Tibial nerve (tissue), 4 donors: ENCODE results near the gene LMCD1. TPM values are rescaled to one million over a fixed set of nuclear protein-coding genes. Genes with fewer than 3 reads are reported as not detected.

Experiments
- DNase-seq, 2 donors: peaks; one replicate each; pipeline ENCODE4 v3.0.0-alpha.2; 2019; ENCODE audit warnings: low spot score in 2 of 2
- H3K27ac ChIP-seq, 4 donors: fragments of 200-600 bp; sonication (generic) in 3 of 4; one replicate each; pipeline ENCODE4 v1.5.1; 2017 to 2019; ENCODE audit warnings: mild to moderate bottlenecking in 1 of 4
- H3K27me3 ChIP-seq, 2 donors: fragments of 200-600 bp; sonication (generic) in 1 of 2; one replicate each; pipeline versions ENCODE4 v1.5.1 to v1.6.0; 2017 to 2019
- H3K36me3 ChIP-seq, 3 donors: fragments of 200-600 bp; sonication (generic); one replicate each; pipeline ENCODE4 v1.5.1; 2018 to 2019
- H3K4me1 ChIP-seq, 4 donors: fragments of 200-600 bp; sonication (generic) in 3 of 4; one replicate each; pipeline ENCODE4 v1.5.1; 2017 to 2019
- H3K4me3 ChIP-seq, 4 donors: fragments of 200-600 bp; sonication (generic) in 3 of 4; one replicate each; pipeline ENCODE4 v1.5.1; 2017 to 2019; ENCODE audit warnings: mild to moderate bottlenecking in 1 of 4, moderate library complexity in 1 of 4
- H3K9me3 ChIP-seq, 4 donors: fragments of 200-600 bp; sonication (generic) in 3 of 4; one replicate each; pipeline ENCODE4 v1.5.1; 2017 to 2019
- EP300 ChIP-seq, 2 donors: sonication (generic); formaldehyde crosslinking; IDR thresholded peaks; one replicate each; pipeline ENCODE4 v1.6.1; 2017; ENCODE audit warnings: antibody characterized with exemption in 2 of 2, mild to moderate bottlenecking in 1 of 2
- POLR2A ChIP-seq, 2 donors: fragments of 450-650 bp; IDR thresholded peaks; one replicate each; pipeline ENCODE4 v1.6.1; 2017; ENCODE audit warnings: antibody characterized with exemption in 2 of 2, mild to moderate bottlenecking in 2 of 2, moderate library complexity in 2 of 2
- WGBS, 2 donors: methylation state at CpG; one replicate each; pipeline ENCODE4 v1.1.5; 2018; 5-methylcytosine and 5-hydroxymethylcytosine counted together
- total RNA-seq, 4 donors: library from RNA; depleted of rRNA; stranded (reverse); fragments of >200 nt; gene quantifications; one replicate each; pipeline ENCODE4 v1.1.0, GENCODE V29; 2016
- TF ChIP-seq, protein P1 (sequence below), 5 experiments: fragments of 200-600 bp in 3 of 5; fragments of 450-650 bp in 2 of 5; sonication (generic) in 3 of 5; IDR thresholded peaks; one replicate each; pipeline ENCODE4 v1.5.1; 2016 to 2019; ENCODE audit warnings: antibody characterized with exemption in 5 of 5, mild to moderate bottlenecking in 3 of 5, moderate library complexity in 2 of 5

Gene LMCD1
- total RNA-seq, 4 donors from 2014 or later: 81.2 to 147 (median 92.9) TPM

DNA sequence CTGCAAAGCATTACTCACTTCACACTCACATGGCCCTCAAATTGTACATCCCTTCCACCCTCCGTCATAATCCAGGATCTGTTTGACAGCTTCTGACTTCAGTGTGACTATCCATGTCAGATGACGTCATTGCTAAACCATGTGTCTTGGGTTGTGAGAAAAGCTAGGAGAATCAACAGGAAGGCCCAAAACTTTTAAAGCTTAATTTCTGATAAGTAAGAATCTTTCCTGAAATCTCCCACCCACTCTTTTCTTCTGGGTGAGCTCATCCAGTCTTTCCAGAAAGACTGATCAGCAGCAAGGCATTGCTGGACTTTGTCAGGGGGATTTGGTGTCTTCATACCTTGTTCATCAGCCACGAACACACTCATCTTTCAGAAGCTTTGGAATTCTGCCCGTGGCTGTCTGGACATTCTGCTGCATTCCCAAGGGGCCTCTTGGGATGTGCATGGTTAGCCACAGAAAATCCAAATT is 11.5 kb upstream of the LMCD1 start:
- peaks cover 0 to 38% (median 3%) of the 10 kb centered on the region in 4 donors for H3K4me1 ChIP-seq
- DNase-seq: no peak
- H3K4me3 ChIP-seq: no peak overlapping the region
- WGBS, 2 donors: 38 to 45% methylated on average over 4 of the region's 4 CpGs
- TF ChIP-seq POLR2A (IDR thresholded peaks at IDR 0.05) (no peak), EP300 (IDR thresholded peaks at IDR 0.05) (no peak)
- TF ChIP-seq, protein P1, sequence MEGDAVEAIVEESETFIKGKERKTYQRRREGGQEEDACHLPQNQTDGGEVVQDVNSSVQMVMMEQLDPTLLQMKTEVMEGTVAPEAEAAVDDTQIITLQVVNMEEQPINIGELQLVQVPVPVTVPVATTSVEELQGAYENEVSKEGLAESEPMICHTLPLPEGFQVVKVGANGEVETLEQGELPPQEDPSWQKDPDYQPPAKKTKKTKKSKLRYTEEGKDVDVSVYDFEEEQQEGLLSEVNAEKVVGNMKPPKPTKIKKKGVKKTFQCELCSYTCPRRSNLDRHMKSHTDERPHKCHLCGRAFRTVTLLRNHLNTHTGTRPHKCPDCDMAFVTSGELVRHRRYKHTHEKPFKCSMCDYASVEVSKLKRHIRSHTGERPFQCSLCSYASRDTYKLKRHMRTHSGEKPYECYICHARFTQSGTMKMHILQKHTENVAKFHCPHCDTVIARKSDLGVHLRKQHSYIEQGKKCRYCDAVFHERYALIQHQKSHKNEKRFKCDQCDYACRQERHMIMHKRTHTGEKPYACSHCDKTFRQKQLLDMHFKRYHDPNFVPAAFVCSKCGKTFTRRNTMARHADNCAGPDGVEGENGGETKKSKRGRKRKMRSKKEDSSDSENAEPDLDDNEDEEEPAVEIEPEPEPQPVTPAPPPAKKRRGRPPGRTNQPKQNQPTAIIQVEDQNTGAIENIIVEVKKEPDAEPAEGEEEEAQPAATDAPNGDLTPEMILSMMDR (IDR thresholded peaks at IDR 0.05): no peak
- H3K36me3 ChIP-seq: peaks cover 0 to 10% (median 0%) of the 10 kb centered on the region in 3 donors
- H3K9me3 ChIP-seq: no peaks in the 10 kb centered on the region
- H3K27ac ChIP-seq: peak overlapping the region in 2 of 4 donors; percentile 13 to 51
- no peaks in the 10 kb centered on the region for H3K27me3 ChIP-seq

DNA sequence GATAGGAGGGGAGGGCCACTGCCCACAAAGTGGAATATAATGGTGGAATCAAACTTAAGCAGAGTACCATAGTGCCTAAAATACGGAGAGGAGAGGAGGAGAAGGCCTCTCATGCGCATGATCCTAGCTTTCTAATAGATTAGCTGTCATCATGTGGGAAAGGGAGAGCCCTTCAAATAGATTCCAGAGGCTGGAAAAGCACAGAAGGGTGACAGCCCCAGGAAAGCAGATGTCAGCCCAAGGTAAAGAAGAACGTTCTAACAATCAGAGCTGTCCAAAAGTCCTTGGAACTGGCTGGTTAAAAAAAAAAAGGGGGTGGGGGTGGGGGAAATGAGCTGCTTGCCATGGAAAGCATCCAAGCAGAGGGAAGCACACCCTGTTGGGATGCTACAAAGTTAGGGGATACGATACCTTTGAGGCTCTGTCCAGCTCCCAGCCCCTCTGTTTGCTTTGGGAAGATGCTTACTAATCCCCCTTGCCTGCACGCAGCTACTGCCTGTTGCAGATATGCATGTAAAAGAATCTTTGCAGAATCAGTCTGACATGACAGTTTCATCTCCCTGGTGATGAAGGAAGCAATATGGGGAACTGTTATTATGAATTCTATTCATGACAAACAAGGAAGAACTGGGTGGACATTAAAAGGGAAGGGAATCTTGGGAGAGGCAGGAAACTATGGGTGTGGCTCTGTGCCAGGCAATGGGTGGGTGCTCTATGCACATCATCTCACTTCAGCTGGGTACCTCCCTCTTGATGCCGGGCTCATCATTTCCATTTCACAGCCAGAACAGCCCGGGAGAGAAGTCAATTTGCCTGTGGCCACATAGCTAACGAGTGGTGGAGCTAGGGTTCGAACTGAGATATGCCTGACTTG is 10.1 kb upstream of the LMCD1 start:
- DNase-seq: peak in 1 of 2 donors; percentile 36

DNA sequence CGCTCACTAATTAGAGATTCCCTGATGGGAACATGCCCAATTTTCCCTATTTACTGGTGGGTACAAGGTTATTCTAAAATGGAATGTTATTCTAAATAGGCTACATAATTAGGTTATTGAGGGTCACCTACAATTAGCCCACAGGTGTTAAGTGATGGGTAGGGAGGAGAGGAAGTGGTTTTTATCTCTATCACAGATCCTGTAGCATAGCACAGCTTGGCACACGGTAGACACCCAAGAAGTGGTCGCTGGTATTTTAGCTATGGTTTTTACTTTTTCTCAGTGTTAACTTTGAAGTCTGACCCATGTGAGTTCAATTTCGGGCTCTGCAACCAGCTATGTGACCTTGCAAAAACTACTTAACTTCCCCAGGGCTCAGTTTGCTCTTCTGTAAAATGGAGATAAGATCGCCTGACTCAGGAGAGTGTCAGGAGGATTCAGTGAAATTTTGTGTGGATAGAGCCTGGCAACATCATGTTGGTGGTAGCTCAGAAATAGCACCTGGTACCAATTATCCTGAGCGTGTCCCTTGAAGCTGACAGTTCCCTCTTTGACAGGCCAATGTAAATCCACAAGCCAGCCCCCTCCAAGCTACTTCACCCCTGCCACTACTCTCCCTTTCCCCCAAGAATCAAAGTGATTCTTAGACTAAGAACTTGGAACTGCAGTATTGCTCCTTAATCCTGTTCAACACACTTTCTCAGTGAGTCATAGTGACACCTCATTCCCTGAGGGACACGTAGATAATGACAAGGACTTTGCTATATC is 8.7 kb upstream of the LMCD1 start:
- WGBS, 2 donors: 87% methylated on average over 7 of the region's 7 CpGs
- peaks cover 0 to 10% (median 0%) of the 10 kb centered on the region in 3 donors for H3K36me3 ChIP-seq
- no peak overlapping the region for H3K4me3 ChIP-seq
- H3K4me1 ChIP-seq: peaks cover 0 to 33% (median 3%) of the 10 kb centered on the region in 4 donors
- no peaks in the 10 kb centered on the region for H3K9me3 ChIP-seq
- no peak for DNase-seq
- H3K27me3 ChIP-seq: no peaks in the 10 kb centered on the region
- H3K27ac ChIP-seq: no peak overlapping the region
- TF ChIP-seq EP300 (IDR thresholded peaks at IDR 0.05) (no peak), POLR2A (IDR thresholded peaks at IDR 0.05) (no peak)
- TF ChIP-seq, protein P1 (IDR thresholded peaks at IDR 0.05): no peak

More for the DNA sequence above, 10.1 kb upstream of the LMCD1 start:
- H3K4me3 ChIP-seq: no peak overlapping the region
- H3K27me3 ChIP-seq: no peaks in the 10 kb centered on the region
- WGBS, 2 donors: 77 to 79% methylated on average over 9 of the region's 9 CpGs
- no peak overlapping the region for H3K27ac ChIP-seq
- no peaks in the 10 kb centered on the region for H3K9me3 ChIP-seq
- TF ChIP-seq, protein P1 (IDR thresholded peaks at IDR 0.05): no peak
- TF ChIP-seq POLR2A (IDR thresholded peaks at IDR 0.05) (no peak), EP300 (IDR thresholded peaks at IDR 0.05) (peak in 1 of 2 donors; percentile 24)
- H3K4me1 ChIP-seq: peaks cover 0 to 33% (median 3%) of the 10 kb centered on the region in 4 donors
- peaks cover 0 to 10% (median 0%) of the 10 kb centered on the region in 3 donors for H3K36me3 ChIP-seq

DNA sequence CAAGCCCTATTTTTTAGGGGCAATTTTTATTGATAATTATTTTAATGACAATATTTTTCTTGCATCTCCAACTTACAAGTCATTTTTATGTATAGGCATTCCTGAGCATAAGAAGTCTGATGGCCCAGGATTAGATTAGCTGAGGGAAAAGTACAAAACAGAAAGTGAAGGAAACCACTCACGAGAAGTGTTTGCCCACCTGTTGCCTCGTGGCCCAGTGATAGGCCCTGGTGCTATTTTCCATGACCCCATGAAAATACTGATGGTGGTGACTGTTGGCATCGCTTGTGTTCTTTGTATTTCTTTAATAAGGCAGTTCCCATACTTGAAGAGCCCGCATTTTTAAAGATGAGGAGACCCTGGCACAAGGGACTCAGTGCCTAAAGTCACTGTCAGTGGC is 7.9 kb upstream of the LMCD1 start:
- Histone ChIP-seq H3K4me1 (peaks cover 0 to 35% (median 5%) of the 10 kb centered on the region in 4 donors), H3K27ac (no peak overlapping the region), H3K36me3 (peaks cover 0 to 10% (median 0%) of the 10 kb centered on the region in 3 donors), H3K27me3 (no peaks in the 10 kb centered on the region), H3K9me3 (no peaks in the 10 kb centered on the region), H3K4me3 (no peak overlapping the region)
- TF ChIP-seq POLR2A (IDR thresholded peaks at IDR 0.05): no peak
- no peak for TF ChIP-seq EP300 (IDR thresholded peaks at IDR 0.05)
- TF ChIP-seq, protein P1 (IDR thresholded peaks at IDR 0.05): no peak
- no peak for DNase-seq
- WGBS, 2 donors: 91 to 95% methylated on average over 4 of the region's 4 CpGs
